ENCODE results near the gene BTRC.

- no peak for TF ChIP-seq CTCF (IDR thresholded peaks at IDR 0.05 in 2 of 3, conservative IDR thresholded peaks at IDR 0.05 in 1 of 3; ENCODE audit: borderline replicate concordance in 1 of 3, insufficient read depth in 1 of 3, low read depth in 2 of 3, low read length in 2 of 3)
- TF ChIP-seq POLR2AphosphoS5 (IDR thresholded peaks at IDR 0.05; ENCODE audit: low read depth, low read length), result no peak
- TF ChIP-seq POLR2A (IDR thresholded peaks at IDR 0.05; ENCODE audit: borderline replicate concordance, extremely low read depth, insufficient read depth, insufficient read length), result no peak
Observed at GRCh38 chr10:101415884-101416283, 61.9 kb downstream of the BTRC start.

All from HCT116 (cell line).